OCI-M1 (cell line): Measurements from ENCODE around the gene DNAJC22.
"Not testable (repeated sequence)": the region's sequence is repeated elsewhere in the genome, so short reads cannot be mapped to it uniquely, and the experiment has no call there.

Experiments
- DNase-seq: peaks from one replicate; lab custom pipeline; 2025; lab: John Stamatoyannopoulos, UW

DNAJC22 gene

GRCh38 chr12:49346659-49347310 lies at the start of gene DNAJC22:
Gene DNAJC22, plus strand, starts transcription at chr12:49346888. Its CDS starts 1,985 bp downstream, at chr12:49348873.
- DNase-seq = peak; percentile 54

GRCh38 chr12:49297695-49298060 lies 49.0 kb upstream of the DNAJC22 start:
- no peak for DNase-seq

GRCh38 chr12:49298160-49298559 lies 48.5 kb upstream of the DNAJC22 start:
- DNase-seq = peak; percentile 56

GRCh38 chr12:49301760-49302159 lies 44.9 kb upstream of the DNAJC22 start:
- DNase-seq = no peak

GRCh38 chr12:49304161-49304560 lies 42.5 kb upstream of the DNAJC22 start:
- DNase-seq = no peak

GRCh38 chr12:49305762-49306510 lies 40.8 kb upstream of the DNAJC22 start:
- peak; percentile 27 for DNase-seq

- no peak for DNase-seq
Measured at GRCh38 chr12:49309386-49309785, 37.3 kb upstream of the DNAJC22 start.

- DNase-seq = not testable (repeated sequence)
Measured at GRCh38 chr12:49310451-49311000, 36.2 kb upstream of the DNAJC22 start.

GRCh38 chr12:49314811-49315210 lies 31.9 kb upstream of the DNAJC22 start:
- DNase-seq = no peak

GRCh38 chr12:49317118-49317517 lies 29.6 kb upstream of the DNAJC22 start:
- not testable (repeated sequence) for DNase-seq

GRCh38 chr12:49320411-49321103 lies 26.1 kb upstream of the DNAJC22 start:
- not testable (repeated sequence) for DNase-seq

GRCh38 chr12:49322367-49322707 lies 24.4 kb upstream of the DNAJC22 start:
- DNase-seq = peak; percentile 42

- peak; percentile 99 for DNase-seq
Measured at GRCh38 chr12:49322708-49323523, 23.8 kb upstream of the DNAJC22 start, which contains the start of gene TROAP. Gene TROAP, plus strand, starts transcription at chr12:49323255. Its CDS starts 354 bp downstream, at chr12:49323609.

- no peak for DNase-seq
Measured at GRCh38 chr12:49323524-49324097, 23.1 kb upstream of the DNAJC22 start.

- no peak for DNase-seq
Measured at GRCh38 chr12:49325606-49326005, 21.1 kb upstream of the DNAJC22 start.

GRCh38 chr12:49327368-49327767 lies 19.3 kb upstream of the DNAJC22 start:
- no peak for DNase-seq

- no peak for DNase-seq
Measured at GRCh38 chr12:49327887-49328286, 18.8 kb upstream of the DNAJC22 start.

GRCh38 chr12:49328816-49329215 lies 17.9 kb upstream of the DNAJC22 start:
- DNase-seq = no peak

GRCh38 chr12:49330032-49330619 lies 16.6 kb upstream of the DNAJC22 start:
- DNase-seq = no peak

GRCh38 chr12:49330631-49331379 lies 15.9 kb upstream of the DNAJC22 start:
- DNase-seq = no peak
